ENCODE results near the gene NSD2. TPM values are rescaled to one million over a fixed set of nuclear protein-coding genes. Genes with fewer than 3 reads are reported as not detected.

NSD2 gene
- total RNA-seq, 1 experiment from 2014 or later = 136 TPM

DNA sequence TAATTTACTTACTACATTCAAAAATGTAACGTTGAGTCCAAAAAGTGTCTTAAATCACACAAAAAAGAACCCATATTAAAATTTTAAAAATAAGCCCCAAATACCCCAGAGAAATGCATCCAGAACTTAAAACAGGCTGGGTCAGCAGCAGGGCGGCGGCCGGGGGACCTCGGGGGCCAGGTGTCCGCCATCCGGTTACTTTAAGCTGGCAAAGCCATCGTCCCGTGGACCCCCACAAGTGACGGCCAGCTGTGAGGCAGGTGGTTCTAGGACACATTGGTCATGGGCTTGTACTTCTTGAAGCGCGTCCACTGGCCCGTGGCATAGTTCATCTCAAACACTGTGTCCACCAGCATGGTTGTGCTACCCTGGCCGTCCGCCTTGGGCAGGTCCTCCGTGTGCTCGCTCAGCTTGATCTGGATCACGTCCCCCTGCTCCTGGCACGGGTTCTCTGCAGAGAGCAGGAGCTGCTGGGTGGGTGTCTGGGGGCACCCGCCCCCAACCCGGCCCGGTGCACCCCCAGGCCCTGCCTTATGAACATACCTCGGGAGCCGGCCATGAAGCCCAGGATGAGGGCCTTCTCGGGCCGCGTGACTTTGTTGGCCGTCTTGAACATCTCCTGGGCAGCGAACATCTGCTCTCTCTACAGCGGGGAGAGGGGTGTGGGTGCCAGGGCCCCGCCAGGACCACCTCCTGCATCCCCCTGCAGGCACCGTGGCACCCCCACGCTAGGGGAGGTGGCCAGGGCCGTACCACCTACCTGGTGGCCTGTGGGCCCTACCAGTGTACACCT lies 112.1 kb downstream of the NSD2 start:
- H3K79me1 ChIP-seq (ENCODE audit: insufficient read depth, low read depth, low read length, poor library complexity, severe bottlenecking) = no peaks in the 10 kb centered on the region
- H3K23ac ChIP-seq (ENCODE audit: insufficient read length, low read depth, low read length) = no peak overlapping the region
- no peaks in the 10 kb centered on the region for H4K20me1 ChIP-seq (ENCODE audit: control insufficient read depth, insufficient read depth, insufficient read length)
- H2AFZ ChIP-seq (ENCODE audit: low read length) = no peak overlapping the region
- no peak overlapping the region for H2BK15ac ChIP-seq (ENCODE audit: low read depth, low read length)
- H4K8ac ChIP-seq (replicated peaks; ENCODE audit: insufficient read length, low read depth, low read length) = no peak overlapping the region
- no peaks in the 10 kb centered on the region for H3K9me3 Mint-ChIP-seq
- no peaks in the 10 kb centered on the region for H3K27me3 Mint-ChIP-seq (ENCODE audit: low read depth)
- WGBS (ENCODE audit: extremely low coverage, insufficient read length, low lambda C conversion rate) = no CpG with 5 or more reads among the region's 34 CpGs
- H3T11ph ChIP-seq (ENCODE audit: low read length) = no peak overlapping the region
- no peaks in the 10 kb centered on the region for H3K27me3 ChIP-seq (ENCODE audit: insufficient read depth, low read length)
- no peak overlapping the region for H2BK120ac ChIP-seq (ENCODE audit: low read depth, low read length, poor library complexity, severe bottlenecking)
- no peak overlapping the region for H3K4me3 Mint-ChIP-seq
- no peak overlapping the region for H4K5ac ChIP-seq (ENCODE audit: insufficient read length, low read depth, low read length)
- H2AK5ac ChIP-seq (ENCODE audit: insufficient read length, low read length) = no peak overlapping the region
- H3K27ac ChIP-seq (ENCODE audit: insufficient read length, low read depth, low read length) = no peak overlapping the region
- peaks cover 0 to 9% of the 10 kb centered on the region in 2 experiments; a peak in 2 of 4 replicates for H3K4me1 Mint-ChIP-seq
- TF ChIP-seq, protein P1, sequence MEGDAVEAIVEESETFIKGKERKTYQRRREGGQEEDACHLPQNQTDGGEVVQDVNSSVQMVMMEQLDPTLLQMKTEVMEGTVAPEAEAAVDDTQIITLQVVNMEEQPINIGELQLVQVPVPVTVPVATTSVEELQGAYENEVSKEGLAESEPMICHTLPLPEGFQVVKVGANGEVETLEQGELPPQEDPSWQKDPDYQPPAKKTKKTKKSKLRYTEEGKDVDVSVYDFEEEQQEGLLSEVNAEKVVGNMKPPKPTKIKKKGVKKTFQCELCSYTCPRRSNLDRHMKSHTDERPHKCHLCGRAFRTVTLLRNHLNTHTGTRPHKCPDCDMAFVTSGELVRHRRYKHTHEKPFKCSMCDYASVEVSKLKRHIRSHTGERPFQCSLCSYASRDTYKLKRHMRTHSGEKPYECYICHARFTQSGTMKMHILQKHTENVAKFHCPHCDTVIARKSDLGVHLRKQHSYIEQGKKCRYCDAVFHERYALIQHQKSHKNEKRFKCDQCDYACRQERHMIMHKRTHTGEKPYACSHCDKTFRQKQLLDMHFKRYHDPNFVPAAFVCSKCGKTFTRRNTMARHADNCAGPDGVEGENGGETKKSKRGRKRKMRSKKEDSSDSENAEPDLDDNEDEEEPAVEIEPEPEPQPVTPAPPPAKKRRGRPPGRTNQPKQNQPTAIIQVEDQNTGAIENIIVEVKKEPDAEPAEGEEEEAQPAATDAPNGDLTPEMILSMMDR (conservative IDR thresholded peaks at IDR 0.05) = no peak
- no peak overlapping the region for H4K91ac ChIP-seq (ENCODE audit: insufficient read length, low read depth, low read length)
- H2BK20ac ChIP-seq (ENCODE audit: low read depth, low read length, poor library complexity, severe bottlenecking) = no peak overlapping the region
- no peaks in the 10 kb centered on the region for H3K9me3 ChIP-seq (ENCODE audit: control insufficient read depth, low read depth, low read length)
- H3K27ac Mint-ChIP-seq = no peak overlapping the region
- no peak overlapping the region for H2BK5ac ChIP-seq (ENCODE audit: insufficient read length, low read length)
- H3K4me1 ChIP-seq (ENCODE audit: insufficient read depth, low read length) = no peaks in the 10 kb centered on the region
- H3K14ac ChIP-seq (ENCODE audit: insufficient read depth, low read length) = no peak overlapping the region
- no peak for DNase-seq
- no peak overlapping the region for H3K9ac ChIP-seq (ENCODE audit: extremely low read depth, insufficient read length, low read length)
- no peak overlapping the region for H3K4me2 ChIP-seq (ENCODE audit: insufficient read depth, insufficient read length, low read length)
- H2BK12ac ChIP-seq (ENCODE audit: insufficient read length, low read depth, low read length) = no peak overlapping the region
- no peak overlapping the region for H3K18ac ChIP-seq (ENCODE audit: insufficient read length, low read depth, low read length)
- H3K36me3 Mint-ChIP-seq (ENCODE audit: insufficient read depth in 1 of 3, low read depth in 3 of 3) = peaks cover 5 to 62% (median 52%) of the 10 kb centered on the region in 3 experiments; a peak in 6 of 7 replicates
- no peak overlapping the region for H3K56ac ChIP-seq (ENCODE audit: insufficient read length, low read depth, low read length)
- H3K4ac ChIP-seq (ENCODE audit: low read depth, low read length) = no peak overlapping the region
- no peaks in the 10 kb centered on the region for H3K79me2 ChIP-seq (ENCODE audit: insufficient read depth, low read length)
- no peaks in the 10 kb centered on the region for H3K23me2 ChIP-seq (ENCODE audit: insufficient read length, low read depth, low read length, poor library complexity, severe bottlenecking)

Data from H9 (cell line).